ENCODE results near the gene DLGAP3.
"Not testable (repeated sequence)": the region's sequence is repeated elsewhere in the genome, so short reads cannot be mapped to it uniquely, and the experiment has no call there.

DLGAP3 gene

GRCh38 chr1:34827341-34827941 is 102.0 kb downstream of the DLGAP3 start:
- no peak for DNase-seq

GRCh38 chr1:34825455-34826091 is 103.9 kb downstream of the DLGAP3 start:
- no peak for DNase-seq

- DNase-seq, result no peak
Measured at GRCh38 chr1:34824817-34825454, 104.5 kb downstream of the DLGAP3 start.

DNA sequence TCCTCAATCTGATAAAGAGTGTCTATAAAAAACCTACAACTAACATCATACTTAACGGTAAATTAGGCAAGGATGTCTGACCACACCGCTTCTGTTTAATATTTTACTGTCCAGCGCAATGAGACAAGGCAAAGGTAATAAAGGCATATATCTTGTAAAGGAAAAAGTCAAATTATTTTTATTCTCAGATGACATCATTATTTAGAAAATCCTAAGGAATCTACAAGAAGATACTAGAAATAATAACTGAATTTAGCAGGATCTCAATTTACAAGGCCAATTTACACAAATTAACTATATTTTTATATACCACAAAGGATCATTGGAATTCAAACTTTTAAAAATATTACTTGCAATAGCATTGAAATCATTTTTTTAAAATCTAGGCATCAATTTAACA is 107.2 kb downstream of the DLGAP3 start:
- no peak for DNase-seq

- not testable (repeated sequence) for DNase-seq
Measured at GRCh38 chr1:34818862-34819261, 110.6 kb downstream of the DLGAP3 start.

DNA sequence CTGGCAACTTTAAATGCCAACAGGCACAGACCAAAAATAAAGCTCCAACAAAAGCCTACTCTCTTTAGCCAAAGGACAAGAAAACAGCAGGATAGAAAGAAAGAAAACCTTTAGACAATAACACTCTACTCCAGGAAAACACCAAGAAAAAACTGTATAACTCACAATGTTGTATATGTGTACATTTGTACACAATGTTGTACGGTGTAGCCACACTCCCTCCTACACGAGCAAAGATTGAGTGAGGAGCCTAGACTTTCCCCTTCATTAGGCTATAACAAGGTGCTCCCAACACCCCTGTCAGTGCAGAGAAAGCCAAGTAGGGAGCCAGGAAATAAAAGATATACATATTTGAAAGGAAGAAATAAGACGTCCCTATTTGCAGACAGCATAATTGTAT is 112.7 kb downstream of the DLGAP3 start:
- DNase-seq, result no peak

DNA sequence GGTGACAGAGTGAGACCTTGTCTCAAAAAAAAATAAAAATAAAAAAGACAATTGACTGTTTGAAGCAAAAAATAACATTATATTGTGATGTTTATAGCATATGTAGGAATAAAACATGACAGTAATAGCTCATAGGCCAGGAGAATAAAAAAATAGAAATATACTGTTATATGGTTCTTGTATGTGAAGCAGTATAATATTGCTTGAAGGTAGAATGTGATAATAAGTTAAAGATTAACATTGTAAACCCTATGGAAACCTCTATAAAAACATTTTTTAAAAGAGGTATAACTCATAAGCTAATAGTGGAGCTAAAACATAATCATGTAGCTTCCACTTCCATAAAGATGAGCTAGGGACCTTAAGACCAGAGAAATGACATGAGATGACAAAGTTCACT is 113.1 kb downstream of the DLGAP3 start:
- no peak for DNase-seq

Measured in effector CD4-positive, alpha-beta T cell (primary cell).